Amniotic epithelial cell (primary cell): ENCODE data around the gene TRAF3IP1.

Experiments
- DNase-seq: peaks from one replicate; pipeline ENCODE4 v3.0.0-alpha.2; 2010; ENCODE audit warnings: low read depth

TRAF3IP1 gene

GRCh38 chr2:238287737-238288649 lies 32.3 kb upstream of the TRAF3IP1 start, which contains the start of gene PER2:
TSS of gene PER2 (minus strand) at chr2:238288610. CDS start at chr2:238277936, 10,674 bp downstream.
- DNase-seq, result peak; percentile 83

- peak; percentile 96 for DNase-seq
Measured at GRCh38 chr2:238288650-238289573, 31.4 kb upstream of the TRAF3IP1 start.

- no peak for DNase-seq
Measured at GRCh38 chr2:238289574-238289973, 30.7 kb upstream of the TRAF3IP1 start.

- peak; percentile 46 for DNase-seq
Measured at GRCh38 chr2:238290091-238290509, 30.2 kb upstream of the TRAF3IP1 start.

- no peak for DNase-seq
Measured at GRCh38 chr2:238290715-238291549, 29.4 kb upstream of the TRAF3IP1 start.

- no peak for DNase-seq
Measured at GRCh38 chr2:238291550-238292281, 28.6 kb upstream of the TRAF3IP1 start.

GRCh38 chr2:238294046-238294392 lies 26.3 kb upstream of the TRAF3IP1 start:
- DNase-seq, result no peak

GRCh38 chr2:238294393-238295143 lies 25.8 kb upstream of the TRAF3IP1 start:
- no peak for DNase-seq

- DNase-seq, result no peak
Measured at GRCh38 chr2:238295144-238296112, 24.9 kb upstream of the TRAF3IP1 start.

GRCh38 chr2:238296638-238297457 lies 23.5 kb upstream of the TRAF3IP1 start:
- DNase-seq, result no peak

- no peak for DNase-seq
Measured at GRCh38 chr2:238299803-238300202, 20.5 kb upstream of the TRAF3IP1 start.

- no peak for DNase-seq
Measured at GRCh38 chr2:238302087-238302486, 18.2 kb upstream of the TRAF3IP1 start.

- no peak for DNase-seq
Measured at GRCh38 chr2:238302751-238303150, 17.6 kb upstream of the TRAF3IP1 start.

- no peak for DNase-seq
Measured at GRCh38 chr2:238304116-238304515, 16.2 kb upstream of the TRAF3IP1 start.

- DNase-seq, result no peak
Measured at GRCh38 chr2:238305092-238305862, 15.0 kb upstream of the TRAF3IP1 start.

- DNase-seq, result no peak
Measured at GRCh38 chr2:238305965-238306671, 14.2 kb upstream of the TRAF3IP1 start.

- no peak for DNase-seq
Measured at GRCh38 chr2:238306672-238306998, 13.7 kb upstream of the TRAF3IP1 start.
